ENCODE data around the gene ADIPOR1.
A peak's percentile ranks its signal among the peaks of the same experiment; 100 is the strongest.
"Not testable (repeated sequence)": the region's sequence is repeated elsewhere in the genome, so short reads cannot be mapped to it uniquely, and the experiment has no call there.

ADIPOR1 gene

GRCh38 chr1:202938287-202938925 is 19.7 kb downstream of the ADIPOR1 start:
- no peak for DNase-seq (ENCODE audit: low read depth)

DNA sequence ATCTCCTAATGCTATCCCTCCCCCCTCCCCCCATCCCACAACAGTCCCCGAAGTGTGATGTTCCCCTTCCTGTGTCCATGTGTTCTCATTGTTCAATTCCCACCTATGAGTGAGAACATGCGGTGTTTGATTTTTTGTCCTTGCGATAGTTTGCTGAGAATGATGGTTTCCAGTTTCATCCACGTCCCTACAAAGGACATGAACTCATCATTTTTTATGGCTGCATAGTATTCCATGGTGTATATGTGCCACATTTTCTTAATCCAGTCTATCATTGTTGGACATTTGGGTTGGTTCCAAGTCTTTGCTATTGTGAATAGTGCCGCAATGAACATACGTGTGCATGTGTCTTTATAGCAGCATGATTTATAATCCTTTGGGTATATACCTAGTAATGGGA is 21.7 kb downstream of the ADIPOR1 start:
- DNase-seq (ENCODE audit: low read depth): not testable (repeated sequence)

DNA sequence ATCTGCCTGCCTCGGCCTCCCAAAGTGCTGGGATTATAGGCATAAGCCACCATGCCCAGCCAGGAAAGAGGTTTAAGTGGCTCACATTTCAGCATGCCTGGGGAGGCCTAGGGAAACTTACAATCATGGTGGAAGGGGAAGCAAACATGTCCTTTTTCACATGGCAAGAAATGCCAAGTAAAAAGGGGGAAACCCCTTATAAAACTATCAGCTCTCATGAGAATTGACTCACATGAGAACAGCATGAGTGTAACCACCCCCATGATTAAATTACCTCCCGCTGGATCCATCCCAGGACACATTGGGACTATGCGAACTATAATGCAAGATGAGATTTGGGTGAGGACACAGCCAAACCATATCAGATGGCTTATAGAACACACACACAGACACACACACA is 22.3 kb downstream of the ADIPOR1 start:
- DNase-seq (ENCODE audit: low read depth): no peak

DNA sequence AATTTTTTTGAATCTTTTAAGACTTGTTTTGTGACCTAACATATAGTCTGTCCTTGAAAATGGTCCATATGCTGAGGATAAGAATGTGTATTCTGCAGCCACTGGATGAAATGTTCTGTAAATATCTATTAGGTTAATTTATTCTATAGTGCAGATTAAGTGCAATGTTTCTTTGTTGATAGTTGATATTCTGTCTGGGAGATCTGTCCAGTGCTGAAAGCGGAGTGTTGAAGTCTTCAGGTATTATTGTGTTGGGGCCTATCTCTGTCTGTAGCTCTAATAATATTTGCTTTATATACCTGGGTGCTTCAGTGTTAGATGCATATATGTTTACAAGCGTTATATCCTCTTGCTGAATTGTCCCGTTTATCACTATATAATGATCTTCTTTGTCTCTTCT is 23.4 kb downstream of the ADIPOR1 start:
- DNase-seq (ENCODE audit: low read depth): no peak

DNA sequence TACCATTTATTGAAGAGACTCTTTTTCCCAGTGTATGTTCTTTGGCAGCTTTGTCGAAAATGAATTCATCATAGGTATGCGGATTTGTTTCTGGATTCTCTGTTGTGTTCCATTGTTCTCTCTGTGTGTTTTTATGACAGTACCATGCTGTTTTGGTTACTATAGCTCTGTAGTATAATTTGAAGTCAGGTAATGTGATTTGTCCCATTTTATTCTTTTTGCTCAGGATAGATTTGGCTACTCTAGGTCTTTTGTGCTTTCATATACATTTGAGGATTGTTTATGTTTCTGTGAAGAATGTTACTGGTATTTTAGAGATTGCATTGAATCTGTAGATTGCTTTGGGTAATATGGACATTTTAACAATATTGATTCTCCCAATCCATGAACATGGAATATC is 25.6 kb downstream of the ADIPOR1 start:
- no peak for DNase-seq (ENCODE audit: low read depth)

DNA sequence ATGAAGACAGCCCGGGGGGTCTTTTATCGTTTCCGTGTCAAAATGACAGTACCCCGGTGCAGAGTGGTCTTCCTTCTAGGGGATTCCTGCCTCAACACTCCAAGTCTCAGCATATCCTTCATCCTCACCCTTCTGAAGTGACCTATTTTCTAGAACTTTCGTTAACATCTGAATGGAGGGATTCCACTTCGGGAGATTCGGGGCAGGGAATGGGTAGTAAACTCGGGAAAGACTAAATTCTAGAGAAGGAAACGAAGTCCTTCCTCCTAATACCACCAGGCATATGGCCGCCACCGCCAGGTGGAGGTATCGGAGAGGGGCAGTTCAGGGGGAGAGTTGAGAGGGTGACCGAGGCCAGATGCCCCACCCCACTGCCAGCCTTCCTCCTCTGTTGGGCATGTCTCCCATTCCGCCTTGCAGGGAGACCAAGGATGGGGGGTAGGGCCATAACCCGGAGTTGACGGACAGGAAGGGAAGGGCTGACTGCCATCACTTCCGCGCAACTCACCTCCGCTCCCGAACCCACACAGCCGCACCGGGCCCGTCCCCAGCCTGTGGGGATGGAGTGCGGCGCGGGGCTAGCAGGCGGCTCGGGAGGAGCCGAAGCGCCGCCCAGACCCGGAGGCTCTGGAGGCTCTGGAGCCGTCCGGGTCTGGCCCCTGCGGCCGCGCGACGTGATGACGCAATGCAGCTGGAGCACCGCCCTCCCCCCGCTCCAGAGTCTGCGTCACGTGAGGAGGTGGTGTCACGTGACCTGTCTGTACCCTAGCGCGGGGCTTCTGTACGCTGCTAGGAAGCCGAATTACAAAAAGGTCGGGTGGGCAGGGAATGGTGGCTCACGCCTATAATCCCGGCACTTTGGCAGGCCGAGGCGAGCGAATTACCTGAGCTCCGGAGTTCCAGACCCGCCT is 31.3 kb downstream of the ADIPOR1 start, which contains the start of gene KLHL12:
Gene KLHL12, minus strand, starts transcription at position 654 of the 911 bp plus-strand sequence. CDS start 2,072 bp downstream, outside the sequence.
- peak; percentile 96 for DNase-seq (ENCODE audit: low read depth)

DNA sequence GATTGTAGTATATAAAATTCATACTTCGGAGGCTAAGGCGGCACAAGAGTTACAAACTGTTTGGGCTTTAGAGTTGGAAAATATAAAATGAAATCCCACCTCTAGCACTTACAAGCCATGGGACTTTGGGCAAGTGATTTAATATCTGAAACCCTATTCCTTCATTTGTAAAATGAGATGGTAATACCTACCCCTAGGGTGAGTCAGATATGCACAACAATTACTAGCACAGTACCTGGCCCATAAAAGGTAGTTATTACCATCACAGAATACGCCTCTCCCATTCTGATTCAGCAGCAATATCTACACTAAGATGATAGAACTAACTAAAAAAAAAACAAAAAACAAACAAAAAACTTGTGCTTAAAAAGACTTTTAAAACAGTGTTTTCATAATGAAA is 34.6 kb downstream of the ADIPOR1 start:
- no peak for DNase-seq (ENCODE audit: low read depth)

- no peak for DNase-seq (ENCODE audit: low read depth)
Observed at GRCh38 chr1:202919615-202920014, 38.5 kb downstream of the ADIPOR1 start.

DNA sequence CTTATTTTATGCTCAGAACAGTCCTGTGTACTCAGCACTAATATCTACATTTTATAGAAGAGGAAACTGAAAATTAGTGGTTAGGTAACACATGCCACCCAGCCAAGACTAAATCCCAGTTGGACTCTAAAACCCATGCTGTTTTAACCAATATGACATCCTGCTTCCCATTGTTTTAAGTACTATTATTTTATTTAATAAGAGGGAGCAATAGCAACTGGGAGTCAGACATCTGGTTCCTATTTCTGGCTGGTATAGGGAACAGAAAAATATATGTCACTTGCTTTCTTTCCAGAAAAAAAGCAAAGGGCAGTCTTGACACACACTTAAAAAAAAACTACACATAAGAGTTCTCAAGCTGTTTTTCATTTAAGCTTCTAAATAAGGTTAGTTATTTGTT is 43.0 kb downstream of the ADIPOR1 start:
- DNase-seq (ENCODE audit: low read depth): no peak

DNA sequence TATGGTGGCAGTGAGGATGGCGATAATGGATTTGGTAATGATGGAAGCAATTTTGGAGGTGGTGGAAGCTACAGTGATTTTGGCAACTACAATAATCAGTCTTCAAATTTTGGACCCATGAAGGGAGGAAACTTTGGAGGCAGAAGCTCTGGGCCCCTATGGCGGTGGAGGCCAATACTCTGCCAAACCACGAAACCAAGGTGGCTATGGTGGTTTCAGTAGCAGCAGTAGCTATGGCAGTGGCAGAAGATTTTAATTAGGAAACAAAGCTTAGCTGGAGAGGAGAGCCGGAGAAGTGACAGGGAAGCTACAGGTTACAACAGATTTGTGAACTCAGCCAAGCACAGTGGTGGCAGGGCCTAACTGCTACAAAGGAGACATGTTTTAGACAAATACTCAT is 45.6 kb downstream of the ADIPOR1 start:
- DNase-seq (ENCODE audit: low read depth): not testable (repeated sequence)

GRCh38 chr1:202909494-202909893 is 48.6 kb downstream of the ADIPOR1 start:
- DNase-seq (ENCODE audit: low read depth): no peak

GRCh38 chr1:202908998-202909397 is 49.1 kb downstream of the ADIPOR1 start:
- no peak for DNase-seq (ENCODE audit: low read depth)

- DNase-seq (ENCODE audit: low read depth): no peak
Observed at GRCh38 chr1:202905331-202905730, 52.8 kb downstream of the ADIPOR1 start.

GRCh38 chr1:202903808-202904207 is 54.3 kb downstream of the ADIPOR1 start:
- DNase-seq (ENCODE audit: low read depth): not testable (repeated sequence)

DNA sequence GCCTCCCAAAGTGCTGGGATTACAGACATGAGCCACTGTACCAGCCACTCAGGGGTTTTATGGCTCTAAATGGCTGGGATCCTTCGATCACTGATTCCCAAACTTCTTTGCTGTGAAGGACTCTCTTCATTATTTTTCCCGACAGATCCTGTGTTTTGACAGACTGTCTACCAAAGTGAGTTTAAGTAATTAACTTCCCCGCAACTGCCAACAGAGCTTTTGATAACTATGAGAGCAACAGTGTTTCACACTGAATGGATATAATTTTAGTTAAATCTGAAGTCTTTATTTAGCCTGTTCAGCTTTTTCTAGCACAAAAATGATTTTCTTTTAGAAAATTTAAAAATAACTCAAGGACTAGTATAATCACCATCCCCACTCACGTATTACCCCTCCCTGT is 56.6 kb downstream of the ADIPOR1 start:
- no peak for DNase-seq (ENCODE audit: low read depth)

GRCh38 chr1:202892501-202892900 is 65.6 kb downstream of the ADIPOR1 start:
- peak; percentile 3 for DNase-seq (ENCODE audit: low read depth)
